K562 (cell line): Measurements from ENCODE around the gene COBLL1. TPM values are rescaled to one million over a fixed set of nuclear protein-coding genes. Genes with fewer than 3 reads are reported as not detected.

Source experiments
- ATAC-seq: fragments of 200-7000 bp; cut with Tn5 transposase; 3 replicates; pipeline ENCODE4 v1.9.1; 2020; ENCODE audit warnings: moderate library complexity
- BruUV-seq: library from RNA; stranded (reverse); fragments of 400-500 nt; replicated peaks from 2 replicates; lab custom pipeline; 2021; lab: Mats Ljungman, UMichigan
- CTCF ChIA-PET: fragments of 300-600 bp; formaldehyde crosslinking; extraction: SDS; loops from one replicate; lab custom pipeline; 2021; ENCODE audit warnings: low intra/inter-chr PET ratio; lab: Yijun Ruan, JAX
- POLR2A ChIA-PET: fragments of 300-600, 350-650 bp; sonication (Branson Sonifier 250); formaldehyde crosslinking; extraction: SDS; loops from one replicate; lab custom pipeline; 2021; ENCODE audit warnings: antibody characterized with exemption, inconsistent platforms; lab: Yijun Ruan, JAX
- DNase-seq, 4 experiments: peaks; one replicate each; pipeline versions ENCODE4 v3.0.0 to v3.0.0-alpha.2; 2011 to 2018; ENCODE audit warnings: low spot score in 3 of 4, mixed read lengths in 3 of 4; ENCODE audit errors: extremely low read depth in 1 of 4
- FAIRE-seq: peaks from 2 replicates; lab custom pipeline; 2011; peaks lifted over from hg19 to GRCh38; lab: Jason Lieb, UNC
- H2AFZ ChIP-seq: 2 replicates; pipeline ENCODE4 v1.6.0; 2011; ENCODE audit warnings: low read depth, low read length, control low read depth, inconsistent platforms
- H3K27ac ChIP-seq: fragments of 200-600 bp; 3 replicates; pipeline ENCODE4 v1.8.0; 2011; ENCODE audit warnings: low read depth, mild to moderate bottlenecking, control low read depth, inconsistent platforms, low read length, moderate library complexity, mixed read lengths; ENCODE audit errors: extremely low read depth
- H3K27me3 ChIP-seq, 2 experiments: fragments of 300-600 bp in 1 of 2; 2 replicates in 1 of 2; 3 replicates in 1 of 2; pipeline versions ENCODE4 v1.6.0 to v1.8.0; 2011; ENCODE audit warnings: inconsistent platforms in 2 of 2, low read length in 2 of 2, mild to moderate bottlenecking in 1 of 2, mixed read lengths in 1 of 2, moderate library complexity in 1 of 2; ENCODE audit not compliant: control insufficient read depth in 2 of 2, insufficient read depth in 2 of 2
- H3K36me3 ChIP-seq: fragments of 300-600 bp; 3 replicates; pipeline ENCODE4 v1.8.0; 2011; ENCODE audit warnings: mild to moderate bottlenecking, low read length, inconsistent platforms; ENCODE audit not compliant: control insufficient read depth, insufficient read depth
- H3K4me1 ChIP-seq, 2 experiments: fragments of 200-600 bp in 1 of 2; replicated peaks in 1 of 2; 2 replicates in 1 of 2; 3 replicates in 1 of 2; pipeline versions ENCODE4 v1.5.1 to v1.8.0; 2011; ENCODE audit warnings: inconsistent platforms in 2 of 2, low read length in 2 of 2, mild to moderate bottlenecking in 1 of 2, mixed read lengths in 1 of 2, moderate library complexity in 1 of 2; ENCODE audit not compliant: control insufficient read depth in 2 of 2, insufficient read depth in 2 of 2
- H3K4me2 ChIP-seq: 2 replicates; pipeline ENCODE4 v1.6.1; 2011; ENCODE audit warnings: low read length, control low read depth, inconsistent platforms, mixed read lengths; ENCODE audit not compliant: insufficient read depth
- H3K4me3 ChIP-seq: fragments of 200-600 bp; sonication (generic), shearing (Covaris generic); 2 replicates; pipeline ENCODE4 v1.5.1; 2016; ENCODE audit warnings: control low read depth, inconsistent platforms
- H3K79me2 ChIP-seq: fragments of 200-600 bp; 3 replicates; pipeline ENCODE4 v1.8.0; 2011; ENCODE audit warnings: low read length, inconsistent platforms; ENCODE audit not compliant: control insufficient read depth, insufficient read depth
- H3K9ac ChIP-seq, 2 experiments: 2 replicates each; pipeline versions ENCODE4 v1.6.0 to v1.6.1; 2011; ENCODE audit warnings: low read depth in 2 of 2, low read length in 2 of 2, control low read depth in 1 of 2, inconsistent platforms in 1 of 2, mild to moderate bottlenecking in 1 of 2, mixed read lengths in 1 of 2; ENCODE audit not compliant: insufficient read depth in 1 of 2
- H3K9me1 ChIP-seq: one replicate; pipeline ENCODE4 v1.6.0; 2011; ENCODE audit warnings: inconsistent platforms, mild to moderate bottlenecking, low read length, moderate library complexity; ENCODE audit not compliant: control insufficient read depth, insufficient read depth
- H3K9me3 ChIP-seq: replicated peaks from 2 replicates; pipeline ENCODE4 v1.5.1; 2011; ENCODE audit warnings: low read depth, low read length, inconsistent platforms; ENCODE audit not compliant: control insufficient read depth, insufficient read depth
- H4K20me1 ChIP-seq: replicated peaks from 2 replicates; pipeline ENCODE4 v1.6.1; 2011; ENCODE audit warnings: low read length, inconsistent platforms, mixed read lengths; ENCODE audit not compliant: control insufficient read depth, insufficient read depth
- ARID2 ChIP-seq: fragments of 450-650 bp; IDR thresholded peaks from 2 replicates; pipeline ENCODE4 v1.6.1; 2017; ENCODE audit warnings: antibody characterized with exemption, mild to moderate bottlenecking
- EWSR1 ChIP-seq: fragments of 450-650 bp; IDR thresholded peaks from 2 replicates; pipeline ENCODE4 v1.6.1; 2018; ENCODE audit warnings: borderline replicate concordance, mild to moderate bottlenecking, low read depth, moderate library complexity; ENCODE audit not compliant: partially characterized antibody
- YY1 ChIP-seq, 3 experiments: IDR thresholded peaks; 2 replicates each; pipeline ENCODE4 v1.6.1; 2011; ENCODE audit warnings: low read length in 2 of 3, mild to moderate bottlenecking in 2 of 3, moderate library complexity in 2 of 3, borderline replicate concordance in 1 of 3, control low read depth in 1 of 3, low read depth in 1 of 3; ENCODE audit not compliant: insufficient read depth in 3 of 3, insufficient replicate concordance in 2 of 3, control insufficient read depth in 1 of 3, insufficient read length in 1 of 3; ENCODE audit errors: extremely low read depth in 1 of 3
- ZNF274 ChIP-seq: IDR thresholded peaks from 2 replicates; pipeline ENCODE4 v1.6.1; 2011; ENCODE audit warnings: low read depth, mild to moderate bottlenecking, low read length, moderate library complexity, borderline replicate concordance
- WGBS: fragments of 100-300 bp; shearing (Covaris generic); methylation state at CpG from one replicate; pipeline ENCODE4 v1.1.6; 2016; ENCODE audit warnings: low coverage, mixed read lengths; ENCODE audit not compliant: insufficient coverage; ENCODE audit errors: missing lambda C conversion rate; 5-methylcytosine and 5-hydroxymethylcytosine counted together
- in situ Hi-C: fragments of 300-500 bp; cut with MboI; formaldehyde crosslinking; loops from 4 replicates; pipeline ENCODE4 v1.15.0; 2018; ENCODE audit warnings: inconsistent platforms, mixed read lengths
- intact Hi-C: fragments of 100-400 bp; cut with micrococcal nuclease; formaldehyde crosslinking; loops from 2 replicates; pipeline ENCODE4 v1.14.2; 2022
- polyA plus RNA-seq, 8 experiments: library from polyadenylated mRNA; depleted of rRNA in 4 of 8; stranded (reverse) in 5 of 8; unstranded in 3 of 8; fragments of >200 nt; fragmentation: Nextera tagmentation in 2 of 8; fragmentation: Illumina TruSeq in 1 of 8; extraction: Ambion mirVana in 2 of 8; extraction: Trizol in 1 of 8; gene quantifications; 2 replicates each; pipeline versions ENCODE4 v1.2.1 to v1.2.3, GENCODE V29; 2011 to 2014; ENCODE audit warnings: inconsistent platforms in 1 of 8, missing spikeins in 1 of 8
- total RNA-seq, 7 experiments: library from RNA; depleted of rRNA in 6 of 7; stranded (reverse); fragments of >200 nt in 6 of 7; fragmentation: Illumina TruSeq in 2 of 7; extraction: Trizol in 2 of 7; gene quantifications; 2 replicates each; pipeline versions ENCODE4 v1.2.1 to v1.2.3, GENCODE V29; 2011 to 2021; ENCODE audit warnings: low replicate concordance in 1 of 7
- TF ChIP-seq, protein P1 (sequence below): sonication (generic); formaldehyde crosslinking; IDR thresholded peaks from 2 replicates; pipeline ENCODE4 v1.8.0; 2022; ENCODE audit warnings: mild to moderate bottlenecking, missing genetic modification reagents
- TF ChIP-seq, protein P2 (sequence below): sonication (generic); formaldehyde crosslinking; IDR thresholded peaks from 2 replicates; pipeline ENCODE4 v1.8.1; 2023; ENCODE audit warnings: mild to moderate bottlenecking, missing genetic modification reagents
- TF ChIP-seq, protein P3 (sequence below): fragments of 250-450 bp; sonication (Bioruptor Pico); IDR thresholded peaks from 2 replicates; pipeline ENCODE4 v1.8.0; 2021; ENCODE audit warnings: moderate library complexity, mild to moderate bottlenecking, inconsistent platforms
- TF ChIP-seq, protein P4 (sequence below): fragments of 450-650 bp; IDR thresholded peaks from 2 replicates; pipeline ENCODE4 v1.6.1; 2016; ENCODE audit warnings: low read depth

Gene COBLL1
- total and polyA plus RNA-seq, 9 of the 15 experiments (the other 6 are each of a cell fraction or from before 2014, with no cell fraction given), result 0.07 to 1.6 (median 0.71) TPM

DNA sequence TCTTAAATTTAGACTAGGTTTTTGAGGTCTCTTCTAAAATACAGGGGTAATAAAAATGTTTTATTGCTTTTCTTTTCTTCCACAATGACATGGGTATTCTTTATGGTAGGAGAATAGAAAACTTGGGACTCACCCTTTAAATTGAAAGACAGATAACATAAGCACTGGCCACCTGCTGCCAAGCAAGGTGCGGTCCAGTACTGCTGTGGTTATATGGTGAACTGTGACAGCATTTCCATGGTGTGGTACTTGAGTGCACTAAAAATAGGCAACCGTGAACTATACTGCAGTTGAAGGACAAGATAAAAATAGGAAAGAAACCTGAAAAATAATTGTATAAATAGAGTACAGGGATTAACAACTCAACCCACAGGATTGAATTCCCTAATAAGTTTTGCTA is 165.9 kb downstream of the COBLL1 start (continued):
- TF ChIP-seq YY1 (IDR thresholded peaks at IDR 0.05; ENCODE audit: borderline replicate concordance in 1 of 3, control insufficient read depth in 1 of 3, extremely low read depth in 1 of 3, insufficient read depth in 3 of 3, insufficient read length in 1 of 3, insufficient replicate concordance in 2 of 3, low read depth in 1 of 3, low read length in 2 of 3) (no peak), ARID2 (no peak)
- TF ChIP-seq, protein P1, sequence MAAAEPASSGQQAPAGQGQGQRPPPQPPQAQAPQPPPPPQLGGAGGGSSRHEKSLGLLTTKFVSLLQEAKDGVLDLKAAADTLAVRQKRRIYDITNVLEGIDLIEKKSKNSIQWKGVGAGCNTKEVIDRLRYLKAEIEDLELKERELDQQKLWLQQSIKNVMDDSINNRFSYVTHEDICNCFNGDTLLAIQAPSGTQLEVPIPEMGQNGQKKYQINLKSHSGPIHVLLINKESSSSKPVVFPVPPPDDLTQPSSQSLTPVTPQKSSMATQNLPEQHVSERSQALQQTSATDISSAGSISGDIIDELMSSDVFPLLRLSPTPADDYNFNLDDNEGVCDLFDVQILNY (CRISPR knock-in tag), result no peak
- TF ChIP-seq, protein P2, sequence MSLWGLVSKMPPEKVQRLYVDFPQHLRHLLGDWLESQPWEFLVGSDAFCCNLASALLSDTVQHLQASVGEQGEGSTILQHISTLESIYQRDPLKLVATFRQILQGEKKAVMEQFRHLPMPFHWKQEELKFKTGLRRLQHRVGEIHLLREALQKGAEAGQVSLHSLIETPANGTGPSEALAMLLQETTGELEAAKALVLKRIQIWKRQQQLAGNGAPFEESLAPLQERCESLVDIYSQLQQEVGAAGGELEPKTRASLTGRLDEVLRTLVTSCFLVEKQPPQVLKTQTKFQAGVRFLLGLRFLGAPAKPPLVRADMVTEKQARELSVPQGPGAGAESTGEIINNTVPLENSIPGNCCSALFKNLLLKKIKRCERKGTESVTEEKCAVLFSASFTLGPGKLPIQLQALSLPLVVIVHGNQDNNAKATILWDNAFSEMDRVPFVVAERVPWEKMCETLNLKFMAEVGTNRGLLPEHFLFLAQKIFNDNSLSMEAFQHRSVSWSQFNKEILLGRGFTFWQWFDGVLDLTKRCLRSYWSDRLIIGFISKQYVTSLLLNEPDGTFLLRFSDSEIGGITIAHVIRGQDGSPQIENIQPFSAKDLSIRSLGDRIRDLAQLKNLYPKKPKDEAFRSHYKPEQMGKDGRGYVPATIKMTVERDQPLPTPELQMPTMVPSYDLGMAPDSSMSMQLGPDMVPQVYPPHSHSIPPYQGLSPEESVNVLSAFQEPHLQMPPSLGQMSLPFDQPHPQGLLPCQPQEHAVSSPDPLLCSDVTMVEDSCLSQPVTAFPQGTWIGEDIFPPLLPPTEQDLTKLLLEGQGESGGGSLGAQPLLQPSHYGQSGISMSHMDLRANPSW (CRISPR knock-in tag), result no peak

DNA sequence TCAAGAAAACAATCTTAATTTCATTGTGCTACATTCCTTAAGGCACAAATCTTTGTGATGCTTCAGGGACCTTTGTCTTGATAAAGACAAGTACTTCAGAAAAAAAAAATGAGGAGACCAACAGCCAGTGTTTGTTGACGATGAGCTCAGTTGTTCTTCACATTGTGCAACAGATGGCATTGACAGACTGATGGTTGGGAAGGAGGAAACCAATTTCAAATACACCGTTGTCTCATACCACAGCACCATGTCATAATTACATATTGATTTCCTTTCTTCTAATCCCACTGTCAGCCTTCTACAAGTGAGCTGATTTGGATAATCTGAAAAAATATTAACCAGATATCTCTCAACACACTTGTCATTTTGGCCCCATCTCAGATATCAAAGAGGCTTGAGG is 166.6 kb downstream of the COBLL1 start:
- Histone ChIP-seq H4K20me1 (no peaks in the 10 kb centered on the region), H3K27me3 (no peaks in the 10 kb centered on the region), H3K4me3 (no peak overlapping the region), H3K27ac (no peak overlapping the region), H3K9me1 (no peaks in the 10 kb centered on the region), H3K4me2 (no peak overlapping the region), H3K36me3 (no peaks in the 10 kb centered on the region), H3K4me1 (no peaks in the 10 kb centered on the region), H3K79me2 (no peaks in the 10 kb centered on the region), H3K9me3 (no peaks in the 10 kb centered on the region), H2AFZ (no peak overlapping the region), H3K9ac (no peak overlapping the region)
- intact Hi-C loops (no loop called here), in situ Hi-C loops (no loop called here)
- BruUV-seq, result no TSS peak
- POLR2A ChIA-PET, result no interaction called here
- ATAC-seq (no peak), DNase-seq (no peak), FAIRE-seq (no peak)
- WGBS, result 0% methylated on average over 2 of the region's 2 CpGs
- CTCF ChIA-PET, result no interaction called here
- TF ChIP-seq EWSR1 (no peak), ZNF274 (no peak)
- TF ChIP-seq, protein P3, sequence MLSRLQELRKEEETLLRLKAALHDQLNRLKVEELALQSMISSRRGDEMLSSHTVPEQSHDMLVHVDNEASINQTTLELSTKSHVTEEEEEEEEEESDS (CRISPR knock-in tag), result no peak
- TF ChIP-seq, protein P4, sequence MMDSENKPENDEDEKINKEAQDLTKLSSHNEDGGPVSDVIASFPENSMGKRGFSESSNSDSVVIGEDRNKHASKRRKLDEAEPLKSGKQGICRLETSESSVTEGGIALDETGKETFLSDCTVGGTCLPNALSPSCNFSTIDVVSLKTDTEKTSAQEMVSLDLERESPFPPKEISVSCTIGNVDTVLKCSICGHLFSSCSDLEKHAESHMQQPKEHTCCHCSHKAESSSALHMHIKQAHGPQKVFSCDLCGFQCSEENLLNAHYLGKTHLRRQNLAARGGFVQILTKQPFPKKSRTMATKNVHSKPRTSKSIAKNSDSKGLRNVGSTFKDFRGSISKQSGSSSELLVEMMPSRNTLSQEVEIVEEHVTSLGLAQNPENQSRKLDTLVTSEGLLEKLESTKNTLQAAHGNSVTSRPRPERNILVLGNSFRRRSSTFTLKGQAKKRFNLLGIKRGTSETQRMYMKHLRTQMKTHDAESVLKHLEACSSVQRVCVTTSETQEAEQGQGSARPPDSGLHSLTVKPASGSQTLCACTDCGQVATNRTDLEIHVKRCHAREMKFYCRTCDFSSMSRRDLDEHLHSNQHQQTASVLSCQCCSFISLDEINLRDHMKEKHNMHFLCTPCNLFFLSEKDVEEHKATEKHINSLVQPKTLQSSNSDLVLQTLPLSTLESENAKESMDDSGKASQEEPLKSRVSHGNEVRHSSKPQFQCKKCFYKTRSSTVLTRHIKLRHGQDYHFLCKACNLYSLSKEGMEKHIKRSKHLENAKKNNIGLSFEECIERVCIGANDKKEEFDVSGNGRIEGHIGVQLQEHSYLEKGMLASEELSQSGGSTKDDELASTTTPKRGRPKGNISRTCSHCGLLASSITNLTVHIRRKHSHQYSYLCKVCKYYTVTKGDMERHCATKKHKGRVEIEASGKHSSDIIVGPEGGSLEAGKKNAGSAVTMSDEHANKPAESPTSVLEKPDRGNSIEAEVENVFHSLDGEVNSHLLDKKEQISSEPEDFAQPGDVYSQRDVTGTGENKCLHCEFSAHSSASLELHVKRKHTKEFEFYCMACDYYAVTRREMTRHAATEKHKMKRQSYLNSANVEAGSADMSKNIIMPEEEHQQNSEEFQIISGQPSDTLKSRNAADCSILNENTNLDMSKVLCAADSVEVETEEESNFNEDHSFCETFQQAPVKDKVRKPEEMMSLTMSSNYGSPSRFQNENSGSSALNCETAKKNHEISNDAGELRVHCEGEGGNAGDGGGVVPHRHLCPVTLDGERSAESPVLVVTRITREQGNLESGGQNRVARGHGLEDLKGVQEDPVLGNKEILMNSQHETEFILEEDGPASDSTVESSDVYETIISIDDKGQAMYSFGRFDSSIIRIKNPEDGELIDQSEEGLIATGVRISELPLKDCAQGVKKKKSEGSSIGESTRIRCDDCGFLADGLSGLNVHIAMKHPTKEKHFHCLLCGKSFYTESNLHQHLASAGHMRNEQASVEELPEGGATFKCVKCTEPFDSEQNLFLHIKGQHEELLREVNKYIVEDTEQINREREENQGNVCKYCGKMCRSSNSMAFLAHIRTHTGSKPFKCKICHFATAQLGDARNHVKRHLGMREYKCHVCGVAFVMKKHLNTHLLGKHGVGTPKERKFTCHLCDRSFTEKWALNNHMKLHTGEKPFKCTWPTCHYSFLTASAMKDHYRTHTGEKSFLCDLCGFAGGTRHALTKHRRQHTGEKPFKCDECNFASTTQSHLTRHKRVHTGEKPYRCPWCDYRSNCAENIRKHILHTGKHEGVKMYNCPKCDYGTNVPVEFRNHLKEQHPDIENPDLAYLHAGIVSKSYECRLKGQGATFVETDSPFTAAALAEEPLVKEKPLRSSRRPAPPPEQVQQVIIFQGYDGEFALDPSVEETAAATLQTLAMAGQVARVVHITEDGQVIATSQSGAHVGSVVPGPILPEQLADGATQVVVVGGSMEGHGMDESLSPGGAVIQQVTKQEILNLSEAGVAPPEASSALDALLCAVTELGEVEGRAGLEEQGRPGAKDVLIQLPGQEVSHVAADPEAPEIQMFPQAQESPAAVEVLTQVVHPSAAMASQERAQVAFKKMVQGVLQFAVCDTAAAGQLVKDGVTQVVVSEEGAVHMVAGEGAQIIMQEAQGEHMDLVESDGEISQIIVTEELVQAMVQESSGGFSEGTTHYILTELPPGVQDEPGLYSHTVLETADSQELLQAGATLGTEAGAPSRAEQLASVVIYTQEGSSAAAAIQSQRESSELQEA, result no peak
